Thoracic aorta (tissue), 2 donors: Measurements from ENCODE around the gene DHCR7. TPM values are rescaled to one million over a fixed set of nuclear protein-coding genes. Genes with fewer than 3 reads are reported as not detected.

Experiments used
- ATAC-seq: fragments of 150-250 bp; one replicate; pipeline ENCODE4 v1.8.0; 2017; ENCODE audit warnings: low read depth; ENCODE audit not compliant: insufficient number of reproducible peaks, low FRiP score
- DNase-seq: peaks from one replicate; pipeline ENCODE4 v3.0.0-alpha.2; 2020; ENCODE audit warnings: low spot score
- H3K27ac ChIP-seq, 2 donors: fragments of 200-600 bp; sonication (generic); 1 replicate in 1 of 2; 2 replicates in 1 of 2; pipeline ENCODE4 v1.5.1; 2016; ENCODE audit warnings: mild to moderate bottlenecking in 2 of 2, moderate library complexity in 2 of 2
- H3K27me3 ChIP-seq: fragments of 200-600 bp; sonication (generic); replicated peaks from 2 replicates; pipeline ENCODE4 v1.6.0; 2016; ENCODE audit warnings: mild to moderate bottlenecking; ENCODE audit not compliant: insufficient read depth
- H3K36me3 ChIP-seq: fragments of 200-600 bp; sonication (generic); one replicate; pipeline ENCODE4 v1.5.1; 2016
- H3K4me1 ChIP-seq, 2 donors: fragments of 200-600 bp; sonication (generic); 1 replicate in 1 of 2; 2 replicates in 1 of 2; pipeline versions ENCODE4 v1.5.1 to v1.6.0; 2016; ENCODE audit warnings: low read depth in 2 of 2, mild to moderate bottlenecking in 1 of 2; ENCODE audit not compliant: control insufficient read depth in 1 of 2
- H3K4me3 ChIP-seq: fragments of 200-600 bp; sonication (generic); 2 replicates; pipeline ENCODE4 v1.5.1; 2016; ENCODE audit warnings: mild to moderate bottlenecking
- H3K9me3 ChIP-seq: fragments of 200-600 bp; sonication (generic); 2 replicates; pipeline ENCODE4 v1.5.1; 2016
- CTCF ChIP-seq: fragments of 200-600 bp; sonication (generic); IDR thresholded peaks from one replicate; pipeline ENCODE4 v1.5.1; 2019; ENCODE audit warnings: antibody characterized with exemption
- total RNA-seq, 2 donors: library from RNA; depleted of rRNA; stranded (reverse); fragments of >200 nt; gene quantifications; one replicate each; pipeline versions ENCODE4 v1.1.0 to v1.2.3, GENCODE V29; 2016

Gene DHCR7
- total RNA-seq, 2 donors from 2014 or later = 6.6 to 17.6 TPM

- no peak for ATAC-seq
- Histone ChIP-seq H3K27me3 (no peaks in the 10 kb centered on the region), H3K27ac (no peak overlapping the region), H3K36me3 (no peaks in the 10 kb centered on the region), H3K9me3 (no peaks in the 10 kb centered on the region), H3K4me3 (no peak overlapping the region), H3K4me1 (no peaks in the 10 kb centered on the region)
- no peak for DNase-seq
- TF ChIP-seq CTCF = no peak
These were observed 40.8 kb downstream of the DHCR7 start for GRCh38 chr11:71407356-71407755.

- H3K36me3 ChIP-seq = no peaks in the 10 kb centered on the region
- no peak overlapping the region for H3K27ac ChIP-seq
- H3K4me1 ChIP-seq = no peaks in the 10 kb centered on the region
- DNase-seq (no peak), ATAC-seq (no peak)
- no peaks in the 10 kb centered on the region for H3K9me3 ChIP-seq
- H3K27me3 ChIP-seq = no peaks in the 10 kb centered on the region
- no peak overlapping the region for H3K4me3 ChIP-seq
- no peak for TF ChIP-seq CTCF
These were observed 41.5 kb downstream of the DHCR7 start for GRCh38 chr11:71406681-71407080.

- H3K4me1 ChIP-seq = no peaks in the 10 kb centered on the region
- H3K27me3 ChIP-seq = no peaks in the 10 kb centered on the region
- H3K27ac ChIP-seq = no peak overlapping the region
- H3K4me3 ChIP-seq = no peak overlapping the region
- TF ChIP-seq CTCF = no peak
- ATAC-seq (no peak), DNase-seq (no peak)
- H3K36me3 ChIP-seq = no peaks in the 10 kb centered on the region
- H3K9me3 ChIP-seq = no peaks in the 10 kb centered on the region
These were observed 44.0 kb downstream of the DHCR7 start for GRCh38 chr11:71404209-71404608.

GRCh38 chr11:71402878-71403277 lies 45.3 kb downstream of the DHCR7 start:
- Histone ChIP-seq H3K27me3 (no peaks in the 10 kb centered on the region), H3K4me3 (no peak overlapping the region), H3K36me3 (no peaks in the 10 kb centered on the region), H3K4me1 (no peaks in the 10 kb centered on the region), H3K27ac (no peak overlapping the region), H3K9me3 (no peaks in the 10 kb centered on the region)
- DNase-seq (no peak), ATAC-seq (no peak)
- TF ChIP-seq CTCF = no peak

GRCh38 chr11:71400216-71400615 lies 48.0 kb downstream of the DHCR7 start:
- Histone ChIP-seq H3K4me3 (no peak overlapping the region), H3K36me3 (no peaks in the 10 kb centered on the region), H3K27ac (no peak overlapping the region), H3K4me1 (no peaks in the 10 kb centered on the region), H3K9me3 (no peaks in the 10 kb centered on the region), H3K27me3 (no peaks in the 10 kb centered on the region)
- no peak for DNase-seq
- TF ChIP-seq CTCF = no peak
- ATAC-seq = no peak
